Esophagus squamous epithelium (tissue), 4 donors: ENCODE measurements around the gene UBAC2.

Source experiments
- CTCF ChIP-seq, 6 experiments: fragments of 450-650 bp in 4 of 6; fragments of 200-600 bp in 2 of 6; sonication (generic) in 2 of 6; IDR thresholded peaks; one replicate each; pipeline ENCODE4 v1.5.1; 2016 to 2019; ENCODE audit warnings: antibody characterized with exemption in 6 of 6, mild to moderate bottlenecking in 4 of 6, moderate library complexity in 4 of 6
- POLR2A ChIP-seq, 4 donors: fragments of 450-650 bp; IDR thresholded peaks; one replicate each; pipeline ENCODE4 v1.6.1; 2017; ENCODE audit warnings: antibody characterized with exemption in 4 of 4, mild to moderate bottlenecking in 4 of 4, moderate library complexity in 3 of 4

GRCh38 chr13:99311748-99312492, 111.3 kb downstream of the UBAC2 start:
- no peak for TF ChIP-seq CTCF (IDR thresholded peaks at IDR 0.05)
- TF ChIP-seq POLR2A (IDR thresholded peaks at IDR 0.05): no peak
